ENCODE measurements around the gene ABLIM3.

- no peak for TF ChIP-seq POLR2A (IDR thresholded peaks at IDR 0.05; ENCODE audit: low read depth, low read length)
- TF ChIP-seq POLR2AphosphoS5 (IDR thresholded peaks at IDR 0.05; ENCODE audit: low read depth, low read length), result no peak
- no peak for TF ChIP-seq TAF1 (IDR thresholded peaks at IDR 0.05; ENCODE audit: low read depth, low read length)
Measured at GRCh38 chr5:149246906-149247305, 105.6 kb downstream of the ABLIM3 start.
